COLO668 (cell line): ENCODE data around the gene MTREX.

Source experiments
- DNase-seq: peaks from one replicate; lab custom pipeline; 2025; ENCODE audit not compliant: unreplicated experiment; lab: John Stamatoyannopoulos, UW

The MTREX gene

GRCh38 chr5:55426455-55426854, 118.7 kb downstream of the MTREX start:
- no peak for DNase-seq

GRCh38 chr5:55427157-55427556, 119.4 kb downstream of the MTREX start:
- DNase-seq = no peak

- DNase-seq = no peak
Measured at GRCh38 chr5:55429221-55429612, 121.4 kb downstream of the MTREX start.

- peak; percentile 83 for DNase-seq
Measured at GRCh38 chr5:55429613-55430253, 121.9 kb downstream of the MTREX start.

DNA sequence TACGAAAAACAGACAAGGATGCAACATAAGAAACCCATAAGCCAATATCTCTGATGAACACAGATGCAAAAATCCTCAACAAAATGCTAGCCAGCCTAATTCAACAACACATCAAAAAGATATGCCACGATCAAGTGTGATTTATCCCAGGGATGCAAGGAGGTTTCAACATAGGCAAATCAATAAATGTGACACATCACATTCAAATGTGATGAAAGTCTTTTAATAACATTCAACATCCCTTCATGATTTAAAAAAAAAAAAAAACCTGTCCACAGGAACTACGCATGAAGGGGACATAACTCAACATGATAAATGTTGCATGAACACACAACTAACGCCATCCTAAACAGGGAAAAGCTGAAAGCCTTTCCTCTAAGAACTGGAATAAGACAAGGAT, 124.8 kb downstream of the MTREX start:
- no peak for DNase-seq

DNA sequence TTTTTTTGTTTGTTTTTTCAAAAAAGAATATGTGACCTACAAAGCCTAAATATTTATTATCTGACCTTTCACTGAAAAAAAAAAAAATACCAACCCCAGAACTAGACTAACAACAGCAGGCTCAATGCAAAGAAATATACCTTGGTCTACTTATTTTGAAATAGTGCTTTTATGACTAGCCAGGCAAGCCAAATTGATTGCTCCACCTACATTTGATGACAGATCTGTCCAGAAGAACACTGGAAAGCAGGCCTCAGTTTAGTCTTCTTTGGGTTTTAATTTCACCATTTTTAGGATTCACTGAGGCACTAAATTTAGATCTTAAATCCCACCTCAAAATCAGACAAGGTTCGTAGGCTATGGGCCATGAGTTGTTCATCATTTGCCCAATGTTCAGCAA, 129.7 kb downstream of the MTREX start:
- DNase-seq = no peak

GRCh38 chr5:55437859-55438206, 130.0 kb downstream of the MTREX start:
- no peak for DNase-seq

DNA sequence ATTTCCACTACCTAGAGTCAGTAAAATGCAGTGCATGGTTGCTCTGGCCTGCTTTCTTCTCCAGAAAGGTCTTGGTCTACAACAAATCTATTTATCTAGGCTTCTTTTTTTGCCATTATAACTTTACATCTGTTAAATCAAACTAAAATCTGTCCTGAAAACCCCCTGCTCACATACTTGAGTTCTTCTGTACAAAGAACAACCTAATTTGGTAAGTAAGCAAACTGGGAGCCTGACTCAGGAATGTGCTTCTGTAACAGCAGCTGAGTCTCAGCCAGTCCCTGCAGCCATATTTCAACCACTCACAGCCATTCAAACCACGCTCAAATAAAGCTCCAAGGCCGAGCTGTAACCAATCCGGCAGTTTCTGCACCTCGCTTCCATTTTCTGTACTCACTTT, 131.2 kb downstream of the MTREX start:
- DNase-seq = no peak

DNA sequence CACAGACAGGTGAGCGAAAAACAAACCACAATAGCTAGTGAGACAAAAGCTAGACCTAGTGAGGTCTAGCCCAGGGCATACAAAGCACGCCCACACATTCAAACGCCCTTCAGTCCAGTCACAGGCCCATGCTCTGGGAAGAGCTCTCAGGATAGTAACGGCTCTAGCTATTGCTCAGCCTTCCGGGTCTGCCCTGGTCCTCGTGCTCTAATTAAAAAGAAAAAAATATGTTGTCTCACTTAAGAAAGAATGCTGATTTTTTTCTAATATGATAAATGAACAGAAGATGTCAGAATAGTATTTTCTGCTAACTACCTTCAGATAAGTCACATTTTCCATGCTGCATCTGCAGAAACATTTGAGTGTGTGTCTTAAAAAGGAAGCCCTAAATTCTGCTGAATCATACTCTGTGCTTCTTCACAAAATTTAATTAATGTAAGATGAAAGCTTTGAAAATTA, 132.4 kb downstream of the MTREX start:
- DNase-seq = no peak

- DNase-seq = no peak
Measured at GRCh38 chr5:55441107-55441771, 133.4 kb downstream of the MTREX start.

DNA sequence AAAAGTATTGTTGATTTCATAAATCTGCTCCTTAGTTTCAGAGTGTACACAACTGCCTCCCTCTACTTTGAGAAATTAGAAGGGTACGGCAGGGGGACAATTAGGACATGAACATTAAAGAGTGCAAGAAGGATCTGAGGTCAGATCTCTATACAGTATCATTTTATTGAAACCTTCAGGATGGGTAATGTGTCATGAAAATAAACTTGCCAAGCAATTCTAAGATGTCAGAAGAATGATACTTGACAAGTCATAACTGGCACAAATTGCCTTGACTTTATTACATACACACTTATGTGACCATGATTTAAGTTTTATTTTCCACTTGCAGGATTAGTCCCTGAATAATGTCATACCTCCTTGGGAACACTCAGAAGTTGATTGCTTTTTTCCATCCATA, 134.2 kb downstream of the MTREX start:
- no peak for DNase-seq

DNA sequence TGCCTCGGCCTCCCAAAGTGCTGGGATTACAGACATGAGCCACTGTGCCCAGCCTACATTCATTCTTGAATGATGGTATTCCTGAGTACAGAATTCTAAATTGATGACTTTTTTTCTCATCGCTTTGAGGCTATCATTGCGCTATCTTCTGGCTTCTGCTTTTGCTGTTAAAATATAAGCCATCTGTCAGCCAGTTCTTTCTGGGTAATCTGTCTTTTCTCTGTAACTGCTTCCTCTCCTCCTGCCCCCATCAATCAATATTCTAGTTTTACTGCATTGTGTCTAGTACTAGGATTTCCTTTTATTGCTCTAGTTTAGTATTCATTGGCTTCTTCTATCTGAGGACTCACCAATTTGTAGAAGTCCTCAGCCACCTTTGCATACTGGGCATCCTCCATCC, 138.0 kb downstream of the MTREX start:
- DNase-seq = no peak

GRCh38 chr5:55446640-55447351, 139.0 kb downstream of the MTREX start:
- DNase-seq = no peak

DNA sequence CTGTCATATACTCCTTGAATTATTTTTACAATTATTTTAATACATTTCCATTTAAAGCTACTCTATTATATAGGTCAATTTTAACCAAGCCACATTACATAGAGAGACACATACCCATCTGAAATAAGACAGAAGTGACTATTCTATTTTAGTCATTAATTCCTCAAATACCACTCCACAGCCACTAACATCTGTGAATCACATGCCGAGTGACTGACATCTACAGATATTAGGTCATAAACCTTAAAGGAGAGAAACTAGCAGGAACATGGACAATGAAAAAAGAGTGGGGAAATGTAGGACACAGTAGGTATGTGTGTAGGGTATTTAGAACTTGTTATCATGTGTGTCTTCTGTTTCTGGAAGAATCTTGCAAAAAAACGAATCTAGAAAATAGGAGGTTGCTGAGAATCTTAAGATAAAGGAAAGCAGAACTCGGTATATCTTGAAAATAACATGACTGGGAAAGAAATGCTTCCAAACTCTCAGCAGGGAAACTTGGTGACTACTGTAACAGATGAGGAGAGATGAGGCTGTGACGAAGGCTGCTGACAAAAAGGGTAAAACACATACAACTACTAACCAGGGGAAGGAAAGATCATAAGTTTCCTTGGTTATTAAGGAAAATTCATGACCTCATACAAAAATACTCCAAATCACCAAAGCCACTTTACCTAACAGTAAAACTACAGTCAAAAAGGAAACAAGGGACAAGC, 142.4 kb downstream of the MTREX start:
- DNase-seq = no peak

DNA sequence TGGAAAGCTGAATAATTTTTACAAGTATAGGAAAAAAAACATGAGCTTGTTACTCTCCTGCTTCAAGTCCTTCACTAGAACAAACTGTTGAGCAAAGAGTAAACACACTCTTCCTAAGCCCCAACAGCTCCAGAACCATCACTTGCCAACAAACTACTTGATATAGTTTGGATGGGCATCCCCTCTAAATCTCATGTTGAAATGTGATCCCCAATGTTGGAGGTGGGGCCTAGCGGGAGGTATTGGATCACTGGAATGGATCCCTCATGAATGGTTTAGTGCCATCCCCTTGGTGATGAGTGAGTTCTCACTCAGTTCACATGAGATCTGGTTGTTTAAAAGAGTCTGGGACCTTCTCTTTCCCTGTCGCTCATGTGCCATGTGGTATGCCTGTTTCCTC, 144.2 kb downstream of the MTREX start:
- no peak for DNase-seq

- no peak for DNase-seq
Measured at GRCh38 chr5:55453211-55453610, 145.4 kb downstream of the MTREX start.

GRCh38 chr5:55454282-55454681, 146.5 kb downstream of the MTREX start:
- DNase-seq = no peak

DNA sequence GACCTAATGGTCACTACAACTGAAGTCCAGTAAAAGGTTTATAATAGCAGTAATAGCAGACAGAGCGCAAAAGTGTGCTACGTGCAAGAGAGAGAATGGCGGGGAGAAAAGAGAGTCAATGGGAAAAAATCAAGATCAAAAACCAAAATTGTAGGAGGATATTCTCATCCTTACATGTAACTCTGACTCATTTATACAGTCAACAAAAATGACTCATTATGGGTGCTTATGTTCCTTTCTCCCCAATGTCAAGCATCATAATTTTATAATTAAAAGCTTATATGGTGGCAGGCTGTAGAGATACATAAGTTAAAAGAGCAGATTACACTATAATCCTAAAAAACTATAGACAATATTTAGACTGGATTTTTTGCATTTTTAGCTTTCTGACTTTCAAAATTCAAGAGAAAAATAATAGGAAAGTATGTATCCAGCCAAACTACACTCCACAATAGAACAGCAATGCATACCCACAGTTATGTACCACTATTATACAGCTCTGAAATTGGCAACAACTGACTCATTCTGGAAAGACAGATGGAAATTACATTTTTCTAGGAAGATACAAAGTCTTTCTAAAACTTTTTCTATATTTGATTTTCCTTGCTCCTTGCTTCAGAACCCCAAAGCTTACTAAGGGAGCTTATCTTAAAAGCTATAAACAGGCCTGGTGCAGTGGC, 148.6 kb downstream of the MTREX start:
- DNase-seq = no peak

DNA sequence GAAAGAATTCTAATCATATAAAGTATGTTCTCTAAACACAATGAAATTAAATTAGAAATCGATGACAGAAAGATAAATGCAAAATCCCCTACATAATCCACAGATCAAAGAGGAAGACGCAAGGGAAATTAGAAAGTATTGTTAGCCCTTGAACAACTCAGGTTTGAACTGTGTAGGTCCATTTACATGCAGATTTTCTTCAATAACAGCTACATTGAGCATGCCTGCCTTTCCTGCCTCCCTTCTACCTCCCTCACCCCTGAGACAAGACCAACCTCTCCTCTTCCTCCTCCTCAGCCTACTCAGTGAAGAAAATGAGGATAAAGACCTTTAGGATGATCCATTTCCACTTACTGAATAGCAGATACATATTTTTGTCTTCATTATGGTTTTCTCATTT, 151.8 kb downstream of the MTREX start:
- DNase-seq = no peak

- DNase-seq = no peak
Measured at GRCh38 chr5:55463613-55464012, 155.8 kb downstream of the MTREX start.

DNA sequence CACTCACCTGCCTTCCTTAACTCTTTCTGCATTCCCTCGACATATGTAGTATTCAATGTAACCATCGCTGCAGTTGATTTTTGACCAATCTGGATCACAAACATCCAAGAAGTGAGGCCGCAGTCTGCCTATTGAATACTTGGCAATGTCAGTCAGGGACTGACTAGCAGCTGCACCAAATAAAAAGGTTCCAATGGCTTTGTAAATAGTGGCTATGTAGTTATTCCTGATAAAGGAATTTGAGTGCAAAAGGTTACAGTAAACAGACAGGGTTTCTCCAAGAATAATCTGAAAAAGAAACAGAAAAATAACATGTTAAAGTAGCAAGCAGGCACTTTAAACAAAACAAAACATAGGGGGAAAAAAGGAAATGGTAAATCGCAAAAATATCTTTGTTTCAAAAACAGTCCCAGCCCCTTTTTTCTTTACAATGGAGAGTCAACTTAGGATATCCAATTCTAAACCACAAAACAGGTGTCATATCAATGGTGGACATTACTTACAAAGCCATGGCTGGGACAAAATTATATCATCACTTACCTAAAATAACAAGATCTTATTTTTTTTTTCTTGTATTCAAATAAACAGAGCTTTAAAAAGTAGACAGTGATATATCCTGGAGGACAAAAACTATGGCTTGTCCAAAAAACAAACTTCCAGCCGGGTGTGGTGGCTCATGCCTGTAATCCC, 160.2 kb downstream of the MTREX start:
- no peak for DNase-seq
